GM12878 (cell line): ENCODE results near the gene IER5. TPM values are rescaled to one million over a fixed set of nuclear protein-coding genes. Genes with fewer than 3 reads are reported as not detected.
"Not testable (repeated sequence)": the region's sequence is repeated elsewhere in the genome, so short reads cannot be mapped to it uniquely, and the experiment has no call there.

Experiments
- ATAC-seq: fragments of 200-7000 bp; cut with Tn5 transposase; 3 replicates; pipeline ENCODE4 v1.9.1; 2020; ENCODE audit warnings: mild to moderate bottlenecking, moderate library complexity
- BruUV-seq: library from RNA; stranded (reverse); fragments of 400-500 nt; replicated peaks from 2 replicates; lab custom pipeline; 2021; lab: Mats Ljungman, UMichigan
- CTCF ChIA-PET: fragments of 300-600 bp; sonication (Branson Sonifier 250); formaldehyde crosslinking; extraction: SDS; loops from one replicate; lab custom pipeline; 2021; ENCODE audit warnings: inconsistent platforms; lab: Yijun Ruan, JAX
- POLR2A ChIA-PET: fragments of 350-600 bp; formaldehyde crosslinking; extraction: SDS; loops from one replicate; lab custom pipeline; 2021; ENCODE audit warnings: inconsistent platforms; lab: Charles Lee
- RAD21 ChIA-PET: fragments of 300-600 bp; sonication (Branson Sonifier 250); formaldehyde crosslinking; loops from one replicate; lab custom pipeline; 2023; ENCODE audit warnings: antibody characterized with exemption; ENCODE audit not compliant: unreplicated experiment; lab: Charles Lee
- SMC1A ChIA-PET: fragments of 300-600 bp; sonication (Branson Sonifier 250); formaldehyde crosslinking; loops from one replicate; lab custom pipeline; 2023; ENCODE audit not compliant: unreplicated experiment, uncharacterized antibody; lab: Charles Lee
- DNase-seq: peaks from one replicate; pipeline ENCODE4 v3.0.0-alpha.2; 2011; ENCODE audit warnings: low read depth, low spot score
- FAIRE-seq: peaks from 3 replicates; lab custom pipeline; 2011; peaks lifted over from hg19 to GRCh38; lab: Jason Lieb, UNC
- H2AFZ ChIP-seq: 2 replicates; pipeline ENCODE4 v1.6.0; 2011; ENCODE audit warnings: low read depth, low read length, control low read depth; ENCODE audit not compliant: control insufficient read depth
- H3K27ac ChIP-seq: 2 replicates; pipeline ENCODE4 v1.5.1; 2011; ENCODE audit warnings: control low read depth; ENCODE audit not compliant: control insufficient read depth, insufficient read depth
- H3K27me3 ChIP-seq, 2 experiments: replicated peaks in 1 of 2; 2 replicates each; pipeline versions ENCODE4 v1.6.0 to v1.6.1; 2011; ENCODE audit warnings: low read length in 1 of 2; ENCODE audit not compliant: control insufficient read depth in 2 of 2, insufficient read depth in 2 of 2
- H3K36me3 ChIP-seq, 2 experiments: 2 replicates each; pipeline ENCODE4 v1.5.1; 2011; ENCODE audit warnings: low read length in 1 of 2; ENCODE audit not compliant: control insufficient read depth in 2 of 2, insufficient read depth in 2 of 2
- H3K4me1 ChIP-seq: 2 replicates; pipeline ENCODE4 v1.6.1; 2011; ENCODE audit warnings: mild to moderate bottlenecking, low read length, moderate library complexity, mixed read lengths; ENCODE audit not compliant: control insufficient read depth, insufficient read depth
- H3K4me2 ChIP-seq: 2 replicates; pipeline ENCODE4 v1.6.0; 2011; ENCODE audit warnings: control low read depth; ENCODE audit not compliant: control insufficient read depth, insufficient read depth
- H3K4me3 ChIP-seq: fragments of 200-600 bp; sonication (generic); 2 replicates; pipeline ENCODE4 v1.5.1; 2016
- H3K79me2 ChIP-seq: 2 replicates; pipeline ENCODE4 v1.6.0; 2011; ENCODE audit warnings: low read length; ENCODE audit not compliant: control insufficient read depth, insufficient read depth
- H3K9ac ChIP-seq: 2 replicates; pipeline ENCODE4 v1.8.0; 2011; ENCODE audit warnings: low read length, control low read depth, mixed read lengths; ENCODE audit not compliant: control insufficient read depth, insufficient read depth
- H3K9me3 ChIP-seq: replicated peaks from 3 replicates; pipeline ENCODE4 v1.5.1; 2011; ENCODE audit warnings: mild to moderate bottlenecking, low read length; ENCODE audit not compliant: control insufficient read depth, insufficient read depth
- H4K20me1 ChIP-seq: 2 replicates; pipeline ENCODE4 v1.6.0; 2011; ENCODE audit not compliant: control insufficient read depth, insufficient read depth
- CHD1 ChIP-seq: IDR thresholded peaks from 2 replicates; pipeline ENCODE4 v1.6.1; 2012; ENCODE audit warnings: low read depth, low read length, improper control_type of control experiment
- STAT1 ChIP-seq: fragments of 450-650 bp; conservative IDR thresholded peaks from 2 replicates; pipeline ENCODE4 v1.6.1; 2014; ENCODE audit warnings: antibody characterized with exemption, mild to moderate bottlenecking
- SUPT20H ChIP-seq: IDR thresholded peaks from 2 replicates; pipeline ENCODE4 v1.6.1; 2011; ENCODE audit warnings: low read depth, mild to moderate bottlenecking, low read length, moderate library complexity, borderline replicate concordance; ENCODE audit not compliant: control insufficient read depth
- YY1 ChIP-seq: IDR thresholded peaks from 2 replicates; pipeline ENCODE4 v1.6.1; 2011; ENCODE audit warnings: low read depth, mild to moderate bottlenecking, low read length
- WGBS: methylation state at CpG from one replicate; pipeline ENCODE4 v1.1.6; 2016; ENCODE audit warnings: low lambda C conversion rate; ENCODE audit not compliant: insufficient replicate concordance, insufficient coverage; ENCODE audit errors: missing lambda C conversion rate; 5-methylcytosine and 5-hydroxymethylcytosine counted together
- in situ Hi-C: fragments of 300-500 bp; cut with MboI; formaldehyde crosslinking; loops from 9 replicates; pipeline ENCODE4 v1.14.3; 2018; ENCODE audit warnings: mixed read lengths
- intact Hi-C: fragments of 100-400 bp; cut with micrococcal nuclease; formaldehyde crosslinking; loops from one replicate; pipeline ENCODE4 v1.14.2; 2022; ENCODE audit not compliant: unreplicated experiment
- polyA plus RNA-seq, 11 experiments: library from polyadenylated mRNA; depleted of rRNA in 4 of 11; unstranded in 6 of 11; stranded (reverse) in 5 of 11; fragments of >200 nt; fragmentation: Nextera tagmentation in 4 of 11; fragmentation: Illumina TruSeq in 1 of 11; extraction: Ambion mirVana in 4 of 11; extraction: Trizol in 1 of 11; gene quantifications; 1 replicate in 1 of 11; 2 replicates in 10 of 11; pipeline versions ENCODE4 v1.2.1 to v1.2.3, GENCODE V29; 2011 to 2016; ENCODE audit warnings: inconsistent platforms in 2 of 11, missing spikeins in 2 of 11, low read depth in 1 of 11
- total RNA-seq, 4 experiments: library from RNA; depleted of rRNA in 3 of 4; stranded (reverse); fragments of >200 nt in 3 of 4; fragmentation: Illumina TruSeq in 1 of 4; extraction: Trizol in 1 of 4; gene quantifications; 2 replicates each; pipeline versions ENCODE4 v1.2.1 to v1.2.3, GENCODE V29; 2013 to 2021
- TF ChIP-seq, protein P1 (sequence below): fragments of 450-650 bp; IDR thresholded peaks from 2 replicates; pipeline ENCODE4 v1.6.1; 2016; ENCODE audit warnings: mild to moderate bottlenecking

Gene IER5
- total and polyA plus RNA-seq, 10 of the 15 experiments (the other 5 are each of a cell fraction or from before 2014, with no cell fraction given), result 4.3 to 75.2 (median 30.5) TPM

DNA sequence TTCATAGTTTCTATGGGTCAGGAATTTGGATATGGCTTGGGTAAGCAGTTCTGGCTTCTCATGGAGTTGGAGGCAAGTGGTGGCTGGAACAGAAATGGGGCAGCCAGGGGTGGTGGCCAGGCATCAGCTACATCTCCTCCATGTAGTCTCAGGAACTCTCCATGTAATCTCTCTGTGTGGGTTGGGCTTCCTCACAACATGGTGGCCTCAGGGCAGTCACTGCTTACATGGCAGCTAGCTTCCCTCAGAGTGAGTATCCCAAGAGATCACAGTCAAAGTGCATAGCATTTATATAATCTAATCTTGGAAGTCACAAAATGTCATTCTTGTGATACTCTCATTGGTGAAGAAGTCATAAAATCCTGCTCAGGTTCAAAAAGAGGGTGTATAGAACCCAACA, 29.1 kb upstream of the IER5 start:
- H3K79me2 ChIP-seq, result no peaks in the 10 kb centered on the region; the same call in 1 of the 2 replicates
- SMC1A ChIA-PET, result interaction anchor here (1.2 to 1.7 kb wide), 3 partner anchors 16 to 178 kb away, joined by 3 to 10 read pairs (median 4); no protein-coding TSS in a partner anchor
- peaks cover 30% of the 10 kb centered on the region for H3K4me1 ChIP-seq
- no peak overlapping the region for H3K9ac ChIP-seq
- 0 out of 2 replicates have a peak, but pooled peaks have one; percentile 43 for TF ChIP-seq YY1
- TF ChIP-seq, protein P1, sequence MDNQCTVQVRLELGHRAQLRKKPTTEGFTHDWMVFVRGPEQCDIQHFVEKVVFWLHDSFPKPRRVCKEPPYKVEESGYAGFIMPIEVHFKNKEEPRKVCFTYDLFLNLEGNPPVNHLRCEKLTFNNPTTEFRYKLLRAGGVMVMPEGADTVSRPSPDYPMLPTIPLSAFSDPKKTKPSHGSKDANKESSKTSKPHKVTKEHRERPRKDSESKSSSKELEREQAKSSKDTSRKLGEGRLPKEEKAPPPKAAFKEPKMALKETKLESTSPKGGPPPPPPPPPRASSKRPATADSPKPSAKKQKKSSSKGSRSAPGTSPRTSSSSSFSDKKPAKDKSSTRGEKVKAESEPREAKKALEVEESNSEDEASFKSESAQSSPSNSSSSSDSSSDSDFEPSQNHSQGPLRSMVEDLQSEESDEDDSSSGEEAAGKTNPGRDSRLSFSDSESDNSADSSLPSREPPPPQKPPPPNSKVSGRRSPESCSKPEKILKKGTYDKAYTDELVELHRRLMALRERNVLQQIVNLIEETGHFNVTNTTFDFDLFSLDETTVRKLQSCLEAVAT, result no peak
- no peak overlapping the region for H3K4me3 ChIP-seq
- FAIRE-seq (no peak), ATAC-seq (no peak), DNase-seq (no peak)
- no peak overlapping the region for H3K4me2 ChIP-seq
- H3K9me3 ChIP-seq, result no peaks in the 10 kb centered on the region; the same call in 2 of the 3 replicates
- H3K27ac ChIP-seq, result no peak overlapping the region
- in situ Hi-C loops (no loop called here), intact Hi-C loops (no loop called here)
- no TSS peak for BruUV-seq
- H3K36me3 ChIP-seq, result peaks cover 0 to 11% of the 10 kb centered on the region in 2 experiments; a peak in 1 of 4 replicates
- POLR2A ChIA-PET, result no interaction called here
- RAD21 ChIA-PET, result interaction anchor here (1.3 to 1.9 kb wide), 3 partner anchors 16 to 80 kb away, joined by 3 to 10 read pairs (median 5); no protein-coding TSS in a partner anchor
- CTCF ChIA-PET, result interaction anchor here (1.0 to 1.6 kb wide), 5 partner anchors 15 to 84 kb away, joined by 3 read pairs; no protein-coding TSS in a partner anchor
- H3K27me3 ChIP-seq, result no peaks in the 10 kb centered on the region
- no peak overlapping the region for H2AFZ ChIP-seq
- H4K20me1 ChIP-seq, result no peaks in the 10 kb centered on the region

DNA sequence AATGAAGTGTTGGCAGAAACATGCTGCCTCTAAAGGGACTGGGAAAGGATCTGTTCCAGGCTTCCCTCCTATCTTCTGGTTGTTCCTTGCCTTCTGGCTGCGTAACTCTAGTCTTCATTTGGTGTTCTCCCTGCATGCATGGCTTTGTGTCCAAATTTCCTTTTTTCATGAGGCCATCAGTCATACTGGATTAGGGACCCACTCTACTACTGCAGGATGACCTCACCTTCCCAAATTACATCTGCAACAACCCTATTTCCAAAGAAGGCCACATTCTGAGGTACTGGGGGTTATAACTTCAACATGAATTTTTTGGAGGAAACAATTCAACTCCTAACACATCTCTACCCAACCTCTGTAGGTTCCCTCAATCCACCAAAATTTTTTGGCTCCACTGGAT, 28.4 kb upstream of the IER5 start:
- WGBS, result 100% methylated on average over 1 of the region's 1 CpG

DNA sequence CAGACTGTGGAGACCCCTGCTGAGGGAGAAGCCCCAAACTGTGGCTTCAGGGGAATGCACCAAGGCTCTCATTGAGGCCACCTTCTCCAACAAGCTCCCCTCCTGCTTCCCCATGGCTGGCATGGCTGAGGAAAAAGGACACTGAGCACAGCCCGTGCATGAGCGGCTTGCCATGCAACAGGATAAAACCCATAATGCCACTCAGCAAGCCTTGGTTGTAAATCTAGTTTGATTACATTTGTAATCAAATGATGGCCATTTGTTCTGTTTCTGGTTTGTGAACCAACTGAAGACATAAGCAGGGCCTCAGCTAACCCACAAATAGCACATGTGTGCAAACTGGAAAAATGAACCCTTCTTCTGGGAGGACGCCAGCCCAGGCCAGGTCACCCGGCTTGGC, 27.6 kb upstream of the IER5 start:
- intact Hi-C loops, H3K27ac ChIP-seq, H2AFZ ChIP-seq, H3K9ac ChIP-seq, H3K4me2 ChIP-seq, H3K79me2 ChIP-seq, H3K36me3 ChIP-seq, H3K27me3 ChIP-seq, FAIRE-seq, H4K20me1 ChIP-seq, H3K4me3 ChIP-seq, H3K9me3 ChIP-seq, ATAC-seq, DNase-seq, BruUV-seq, in situ Hi-C loops: not testable (repeated sequence)
- 97% methylated on average over 2 of the region's 4 CpGs for WGBS
- POLR2A ChIA-PET, result interaction anchor here (0.7 to 2.6 kb wide), 2 partner anchors 18 to 73 kb away, joined by 4 to 12 read pairs; no protein-coding TSS in a partner anchor
- peaks cover 32% of the 10 kb centered on the region for H3K4me1 ChIP-seq
- CTCF ChIA-PET, result interaction anchor here (1.9 to 4.1 kb wide), 5 partner anchors 9 to 81 kb away, joined by 6 to 35 read pairs (median 22); no protein-coding TSS in a partner anchor
- RAD21 ChIA-PET, result interaction anchor here (1.5 to 4.2 kb wide), 7 partner anchors 15 to 81 kb away, joined by 7 to 37 read pairs (median 18); no protein-coding TSS in a partner anchor
- SMC1A ChIA-PET, result interaction anchor here (1.0 to 4.8 kb wide), 10 partner anchors 17 to 179 kb away, joined by 3 to 53 read pairs (median 24); no protein-coding TSS in a partner anchor

More for the DNA sequence above, 28.4 kb upstream of the IER5 start:
- FAIRE-seq (no peak), ATAC-seq (no peak)
- Histone ChIP-seq H3K4me1 (peaks cover 32% of the 10 kb centered on the region), H3K27ac (no peak overlapping the region), H3K9ac (no peak overlapping the region), H4K20me1 (no peaks in the 10 kb centered on the region)
- RAD21 ChIA-PET, result interaction anchor here (0.6 to 4.2 kb wide), 2 partner anchors 21 to 24 kb away, joined by 3 to 18 read pairs; no protein-coding TSS in a partner anchor
- CTCF ChIA-PET, result interaction anchor here (1.5 to 4.1 kb wide), 2 partner anchors 16 to 83 kb away, joined by 3 to 22 read pairs; no protein-coding TSS in a partner anchor
- in situ Hi-C loops, result no loop called here
- TF ChIP-seq SUPT20H (no peak), CHD1 (no peak), STAT1 (no peak)
- TF ChIP-seq, all 136 proteins: peak for 0
- intact Hi-C loops, result no loop called here
- no peaks in the 10 kb centered on the region; the same call in 1 of the 2 replicates for H3K79me2 ChIP-seq
- no peak overlapping the region for H3K4me2 ChIP-seq
- peaks cover 0 to 11% of the 10 kb centered on the region in 2 experiments; a peak in 1 of 4 replicates for H3K36me3 ChIP-seq
- no peak for DNase-seq
- ChIA-PET SMC1A (interaction anchor here (4.3 to 4.8 kb wide), 3 partner anchors 18 to 82 kb away, joined by 24 to 53 read pairs (median 46); no protein-coding TSS in a partner anchor), POLR2A (no interaction called here)
- H2AFZ ChIP-seq, result no peak overlapping the region
- H3K4me3 ChIP-seq, result no peak overlapping the region
- no peaks in the 10 kb centered on the region; the same call in 2 of the 3 replicates for H3K9me3 ChIP-seq
- H3K27me3 ChIP-seq, result no peaks in the 10 kb centered on the region
- BruUV-seq, result no TSS peak
